ENCODE measurements around the gene ERBB2. TPM values are rescaled to one million over a fixed set of nuclear protein-coding genes. Genes with fewer than 3 reads are reported as not detected.

The ERBB2 gene
- total RNA-seq, 4 donors from 2014 or later, result 11.8 to 98.8 (median 44.6) TPM

- no peak overlapping the region for H3K27ac ChIP-seq
- H3K27me3 ChIP-seq, result peaks cover 0 to 7% of the 10 kb centered on the region in 2 donors
- intact Hi-C loops (cut with DNase I; ENCODE audit: low total_unique reads), result no loop called here
- DNase-seq, result no peak
- no peaks in the 10 kb centered on the region for H3K9me3 ChIP-seq
- TF ChIP-seq CTCF (IDR thresholded peaks at IDR 0.05), result no peak
- no peak for TF ChIP-seq POLR2A (IDR thresholded peaks at IDR 0.05)
- peaks cover 0 to 20% of the 10 kb centered on the region in 2 donors for H3K4me1 ChIP-seq
- H3K36me3 ChIP-seq, result no peaks in the 10 kb centered on the region
- H3K4me3 ChIP-seq, result no peak overlapping the region
These were observed 42.4 kb downstream of the ERBB2 start for GRCh38 chr17:39742126-39742855.

DNA sequence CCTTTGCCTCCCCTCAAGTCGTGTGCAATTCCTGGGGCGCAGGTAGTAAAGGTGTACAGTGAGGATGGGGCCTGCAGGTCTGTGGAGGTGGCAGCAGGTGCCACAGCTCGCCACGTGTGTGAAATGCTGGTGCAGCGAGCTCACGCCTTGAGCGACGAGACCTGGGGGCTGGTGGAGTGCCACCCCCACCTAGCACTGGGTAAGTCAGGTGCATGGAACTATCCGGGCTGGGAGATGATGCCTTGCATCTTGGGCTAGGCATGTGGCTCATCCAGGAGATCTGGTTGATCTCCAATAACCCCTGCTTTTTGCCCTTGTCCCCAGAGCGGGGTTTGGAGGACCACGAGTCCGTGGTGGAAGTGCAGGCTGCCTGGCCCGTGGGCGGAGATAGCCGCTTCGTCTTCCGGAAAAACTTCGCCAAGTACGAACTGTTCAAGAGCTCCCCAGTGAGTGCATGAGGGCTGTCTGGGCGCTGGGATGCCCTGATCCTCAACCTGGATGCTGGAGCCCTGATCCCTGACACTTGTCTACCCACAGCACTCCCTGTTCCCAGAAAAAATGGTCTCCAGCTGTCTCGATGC is 43.1 kb downstream of the ERBB2 start:
- Histone ChIP-seq H3K36me3 (no peaks in the 10 kb centered on the region), H3K4me3 (no peak overlapping the region), H3K9me3 (no peaks in the 10 kb centered on the region), H3K27me3 (peaks cover 0 to under 1% of the 10 kb centered on the region in 2 donors), H3K27ac (no peak overlapping the region), H3K4me1 (peaks cover 0 to 18% of the 10 kb centered on the region in 2 donors)
- intact Hi-C loops (cut with DNase I; ENCODE audit: low total_unique reads), result no loop called here
- no peak for DNase-seq
- TF ChIP-seq POLR2A (IDR thresholded peaks at IDR 0.05) (no peak), CTCF (IDR thresholded peaks at IDR 0.05) (no peak)

- no peaks in the 10 kb centered on the region for H3K36me3 ChIP-seq
- TF ChIP-seq CTCF (IDR thresholded peaks at IDR 0.05) (no peak), POLR2A (IDR thresholded peaks at IDR 0.05) (no peak)
- intact Hi-C loops (cut with DNase I; ENCODE audit: low total_unique reads), result no loop called here
- no peaks in the 10 kb centered on the region for H3K27me3 ChIP-seq
- H3K9me3 ChIP-seq, result no peaks in the 10 kb centered on the region
- H3K4me1 ChIP-seq, result peaks cover 0 to 6% of the 10 kb centered on the region in 2 donors
- no peak overlapping the region for H3K4me3 ChIP-seq
- no peak overlapping the region for H3K27ac ChIP-seq
- DNase-seq, result no peak
These were observed 44.4 kb downstream of the ERBB2 start for GRCh38 chr17:39744075-39744835.

GRCh38 chr17:39744836-39745215 is 45.0 kb downstream of the ERBB2 start:
- Histone ChIP-seq H3K36me3 (no peaks in the 10 kb centered on the region), H3K4me3 (no peak overlapping the region), H3K4me1 (no peaks in the 10 kb centered on the region), H3K27ac (no peak overlapping the region), H3K27me3 (no peaks in the 10 kb centered on the region), H3K9me3 (no peaks in the 10 kb centered on the region)
- no peak for TF ChIP-seq POLR2A (IDR thresholded peaks at IDR 0.05)
- intact Hi-C loops (cut with DNase I; ENCODE audit: low total_unique reads), result no loop called here
- DNase-seq, result no peak

- H3K4me3 ChIP-seq, result no peak overlapping the region
- no peaks in the 10 kb centered on the region for H3K4me1 ChIP-seq
- TF ChIP-seq POLR2A (IDR thresholded peaks at IDR 0.05) (no peak), CTCF (IDR thresholded peaks at IDR 0.05) (no peak)
- no peaks in the 10 kb centered on the region for H3K9me3 ChIP-seq
- intact Hi-C loops (cut with DNase I; ENCODE audit: low total_unique reads), result no loop called here
- H3K36me3 ChIP-seq, result no peaks in the 10 kb centered on the region
- no peak for DNase-seq
- H3K27me3 ChIP-seq, result no peaks in the 10 kb centered on the region
- H3K27ac ChIP-seq, result no peak overlapping the region
These were observed 45.7 kb downstream of the ERBB2 start for GRCh38 chr17:39745335-39746144.
